Stimulated activated CD4-positive, alpha-beta T cell treated with anti-CD3 and anti-CD28 coated beads, Interleukin-4, amount 100 ng/mL, for 48 hours (primary cell): ENCODE results near the gene BLMH.

Source experiments
- DNase-seq, 2 donors: peaks; one replicate each; pipeline ENCODE4 v3.0.0-alpha.2; 2020; ENCODE audit warnings: low read depth in 2 of 2

Gene BLMH

DNA sequence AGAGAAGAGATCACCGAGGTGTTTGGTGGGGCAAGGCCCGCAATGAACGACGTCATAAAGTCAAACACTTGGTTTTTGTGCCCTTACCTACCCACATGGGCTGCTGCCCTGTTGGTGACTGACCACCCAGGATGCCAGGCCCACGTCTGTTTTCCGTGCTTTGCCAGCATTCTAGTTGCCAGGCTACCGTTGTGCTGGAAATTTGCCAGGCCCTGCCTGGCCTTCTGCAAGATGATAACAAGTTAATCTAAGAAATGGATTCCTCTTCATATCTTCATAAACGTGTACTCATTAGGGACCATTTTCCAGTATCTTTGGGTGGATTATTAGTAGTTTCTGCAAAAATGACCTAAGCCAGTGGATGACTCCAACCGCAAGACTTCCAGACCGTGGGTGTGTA lies 91.6 kb downstream of the BLMH start:
- DNase-seq, result no peak

DNA sequence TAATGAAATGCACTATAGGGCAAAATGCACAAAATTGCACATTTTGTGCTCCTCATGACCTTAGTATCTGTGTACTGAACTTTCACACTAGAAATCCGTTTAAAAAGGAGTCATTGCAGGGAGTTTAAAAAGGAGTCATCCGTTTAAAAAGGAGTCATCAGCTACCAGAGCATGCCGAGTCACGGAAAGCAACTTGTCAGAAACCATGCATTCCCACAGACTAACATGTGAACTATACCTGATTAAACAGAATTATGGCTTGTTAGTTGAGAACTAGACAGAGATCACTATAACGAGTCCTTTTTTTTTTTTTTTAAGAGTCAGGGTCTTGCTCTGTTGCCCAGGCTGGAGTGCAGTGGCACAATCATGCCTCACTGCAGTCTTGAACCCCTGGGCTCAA lies 92.1 kb downstream of the BLMH start:
- DNase-seq, result no peak
